K562 (cell line): ENCODE data around the gene SAE1. TPM values are rescaled to one million over a fixed set of nuclear protein-coding genes. Genes with fewer than 3 reads are reported as not detected.
A peak's percentile ranks its signal among the peaks of the same experiment; 100 is the strongest.

ENCODE experiments used
- BRF1 ChIP-seq: IDR thresholded peaks from 3 replicates; pipeline ENCODE4 v1.6.1; 2011; ENCODE audit warnings: borderline replicate concordance, mild to moderate bottlenecking; ENCODE audit not compliant: insufficient read length; ENCODE audit errors: extremely low read depth
- JUN ChIP-seq, 2 experiments: sonication (generic) in 1 of 2; formaldehyde crosslinking in 1 of 2; IDR thresholded peaks; 2 replicates each; pipeline versions ENCODE4 v1.6.1 to v1.8.0; 2012 to 2022; ENCODE audit warnings: borderline replicate concordance in 2 of 2, mild to moderate bottlenecking in 2 of 2, improper control_type of control experiment in 1 of 2, low read depth in 1 of 2, low read length in 1 of 2, missing genetic modification reagents in 1 of 2
- KDM5B ChIP-seq: fragments of 200-600 bp; sonication (generic); IDR thresholded peaks from 2 replicates; pipeline ENCODE4 v1.6.1; 2012; ENCODE audit warnings: low read depth, mild to moderate bottlenecking, moderate library complexity, low read length, control low read depth, inconsistent platforms; ENCODE audit not compliant: insufficient replicate concordance
- KLF1 ChIP-seq: fragments of 450-650 bp; IDR thresholded peaks from 2 replicates; pipeline ENCODE4 v1.6.1; 2016; ENCODE audit warnings: missing genetic modification characterization, missing compliant biosample characterization
- KLF13 ChIP-seq: fragments of 450-650 bp; IDR thresholded peaks from 2 replicates; pipeline ENCODE4 v1.6.1; 2016; ENCODE audit warnings: missing genetic modification characterization, low read depth, mild to moderate bottlenecking, missing compliant biosample characterization, moderate library complexity, borderline replicate concordance
- NCOR1 ChIP-seq: fragments of 450-650 bp; IDR thresholded peaks from 2 replicates; pipeline ENCODE4 v1.6.1; 2016; ENCODE audit warnings: mild to moderate bottlenecking, moderate library complexity
- RB1 ChIP-seq: fragments of 450-650 bp; IDR thresholded peaks from 2 replicates; pipeline ENCODE4 v1.6.1; 2017; ENCODE audit warnings: low read depth, mild to moderate bottlenecking
- SNIP1 ChIP-seq: fragments of 450-650 bp; IDR thresholded peaks from 2 replicates; pipeline ENCODE4 v1.7.1; 2017; ENCODE audit warnings: low read depth, mild to moderate bottlenecking
- TAF1 ChIP-seq: IDR thresholded peaks from 2 replicates; pipeline ENCODE4 v1.6.1; 2011; ENCODE audit warnings: mild to moderate bottlenecking, low read length, moderate library complexity; ENCODE audit not compliant: insufficient read depth, control insufficient read depth, severe bottlenecking; ENCODE audit errors: extremely low read depth
- TCFL5 ChIP-seq: fragments of 250-450 bp; sonication (Bioruptor Pico); conservative IDR thresholded peaks from 2 replicates; pipeline ENCODE4 v1.6.1; 2021; ENCODE audit warnings: mild to moderate bottlenecking, moderate library complexity, matching md5 sums
- ZBTB17 ChIP-seq: fragments of 450-650 bp; formaldehyde crosslinking; IDR thresholded peaks from 2 replicates; pipeline ENCODE4 v1.4.0; 2020; ENCODE audit warnings: mild to moderate bottlenecking
- ZEB2 ChIP-seq: fragments of 450-650 bp; IDR thresholded peaks from 2 replicates; pipeline ENCODE4 v1.6.1; 2016
- ZNF76 ChIP-seq: fragments of 250-450 bp; sonication (Bioruptor Pico); IDR thresholded peaks from 2 replicates; pipeline ENCODE4 v1.4.0; 2020; ENCODE audit warnings: mild to moderate bottlenecking, moderate library complexity, borderline replicate concordance
- polyA plus RNA-seq, 8 experiments: library from polyadenylated mRNA; depleted of rRNA in 4 of 8; stranded (reverse) in 5 of 8; unstranded in 3 of 8; fragments of >200 nt; fragmentation: Nextera tagmentation in 2 of 8; fragmentation: Illumina TruSeq in 1 of 8; extraction: Ambion mirVana in 2 of 8; extraction: Trizol in 1 of 8; gene quantifications; 2 replicates each; pipeline versions ENCODE4 v1.2.1 to v1.2.3, GENCODE V29; 2011 to 2014; ENCODE audit warnings: inconsistent platforms in 1 of 8, missing spikeins in 1 of 8
- total RNA-seq, 7 experiments: library from RNA; depleted of rRNA in 6 of 7; stranded (reverse); fragments of >200 nt in 6 of 7; fragmentation: Illumina TruSeq in 2 of 7; extraction: Trizol in 2 of 7; gene quantifications; 2 replicates each; pipeline versions ENCODE4 v1.2.1 to v1.2.3, GENCODE V29; 2011 to 2021; ENCODE audit warnings: low replicate concordance in 1 of 7
- TF ChIP-seq, protein P1 (sequence below), 2 experiments: fragments of 450-650 bp; conservative IDR thresholded peaks; 2 replicates each; pipeline ENCODE4 v1.6.1; 2017; ENCODE audit warnings: mild to moderate bottlenecking in 2 of 2, moderate library complexity in 2 of 2
- TF ChIP-seq, protein P2 (sequence below), 2 experiments: fragments of 450-650 bp; IDR thresholded peaks; 2 replicates each; pipeline ENCODE4 v1.6.1; 2016
- TF ChIP-seq, protein P3 (sequence below): fragments of 250-450 bp; sonication (Bioruptor Pico); IDR thresholded peaks from 2 replicates; pipeline ENCODE4 v1.8.0; 2021; ENCODE audit warnings: borderline replicate concordance, mild to moderate bottlenecking, moderate library complexity; ENCODE audit not compliant: poor library complexity, severe bottlenecking
- TF ChIP-seq, protein P4 (sequence below): sonication (generic); formaldehyde crosslinking; IDR thresholded peaks from 2 replicates; pipeline ENCODE4 v1.4.0; 2020; ENCODE audit warnings: mild to moderate bottlenecking, missing genetic modification reagents
- TF ChIP-seq, protein P5 (sequence below): fragments of 250-450 bp; sonication (Bioruptor Pico); IDR thresholded peaks from 2 replicates; pipeline ENCODE4 v1.8.0; 2022; ENCODE audit warnings: moderate library complexity, mild to moderate bottlenecking, inconsistent platforms

Gene SAE1
- total and polyA plus RNA-seq, 9 of the 15 experiments (the other 6 are each of a cell fraction or from before 2014, with no cell fraction given), result 82.8 to 299 (median 217) TPM

DNA sequence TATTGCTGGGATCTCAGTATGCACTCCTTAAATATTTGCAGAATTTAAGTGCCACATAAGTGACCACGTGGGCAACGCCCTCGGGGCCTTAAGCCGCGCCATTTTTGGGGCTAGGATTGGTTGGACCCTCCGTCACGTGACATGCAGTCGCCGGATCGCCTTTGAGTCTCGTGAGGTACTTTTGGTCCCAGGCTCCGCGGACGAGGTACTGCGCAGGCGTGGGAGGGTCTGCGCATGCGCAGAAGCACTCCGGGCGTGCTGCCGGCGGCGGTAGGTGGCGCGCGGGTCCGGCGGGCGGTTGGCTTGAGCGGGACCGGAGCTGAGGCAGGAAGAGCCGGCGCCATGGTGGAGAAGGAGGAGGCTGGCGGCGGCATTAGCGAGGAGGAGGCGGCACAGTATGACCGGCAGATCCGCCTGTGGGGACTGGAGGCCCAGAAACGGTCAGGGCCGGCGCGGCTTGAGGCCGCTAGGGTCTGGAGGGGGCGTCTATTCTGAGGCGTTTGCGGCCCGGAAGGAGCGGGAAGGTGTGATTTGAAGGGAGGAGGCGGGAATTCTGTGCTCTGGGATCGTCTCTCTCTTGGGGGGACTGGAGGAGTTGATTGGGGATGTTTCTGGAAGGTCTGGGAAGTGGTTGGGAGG lies at the start of gene SAE1 (continued):
- TF ChIP-seq JUN (IDR thresholded peaks at IDR 0.05; ENCODE audit: borderline replicate concordance, low read depth, low read length) (peak; percentile 37; the same call in 1 of the 2 replicates), JUN (CRISPR knock-in tag; IDR thresholded peaks at IDR 0.05; ENCODE audit: borderline replicate concordance) (no peak; the same call in 1 of the 2 replicates), ZBTB17 (CRISPR knock-in tag) (no peak), TAF1 (peak; percentile 94), SNIP1 (no peak), ZEB2 (0 out of 2 replicates have a peak, but pooled peaks have one; percentile 13), TCFL5 (no peak), ZNF76 (CRISPR knock-in tag) (no peak), KLF1 (tag) (peak; percentile 58; the same call in 1 of the 2 replicates), NCOR1 (no peak), RB1 (peak; percentile 91), KDM5B (no peak), BRF1 (no peak), KLF13 (tag) (peak; percentile 65; the same call in 1 of the 2 replicates)
- TF ChIP-seq, protein P1, sequence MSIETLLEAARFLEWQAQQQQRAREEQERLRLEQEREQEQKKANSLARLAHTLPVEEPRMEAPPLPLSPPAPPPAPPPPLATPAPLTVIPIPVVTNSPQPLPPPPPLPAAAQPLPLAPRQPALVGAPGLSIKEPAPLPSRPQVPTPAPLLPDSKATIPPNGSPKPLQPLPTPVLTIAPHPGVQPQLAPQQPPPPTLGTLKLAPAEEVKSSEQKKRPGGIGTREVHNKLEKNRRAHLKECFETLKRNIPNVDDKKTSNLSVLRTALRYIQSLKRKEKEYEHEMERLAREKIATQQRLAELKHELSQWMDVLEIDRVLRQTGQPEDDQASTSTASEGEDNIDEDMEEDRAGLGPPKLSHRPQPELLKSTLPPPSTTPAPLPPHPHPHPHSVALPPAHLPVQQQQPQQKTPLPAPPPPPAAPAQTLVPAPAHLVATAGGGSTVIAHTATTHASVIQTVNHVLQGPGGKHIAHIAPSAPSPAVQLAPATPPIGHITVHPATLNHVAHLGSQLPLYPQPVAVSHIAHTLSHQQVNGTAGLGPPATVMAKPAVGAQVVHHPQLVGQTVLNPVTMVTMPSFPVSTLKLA (conservative IDR thresholded peaks at IDR 0.05), result peak; percentile 93
- TF ChIP-seq, protein P2, sequence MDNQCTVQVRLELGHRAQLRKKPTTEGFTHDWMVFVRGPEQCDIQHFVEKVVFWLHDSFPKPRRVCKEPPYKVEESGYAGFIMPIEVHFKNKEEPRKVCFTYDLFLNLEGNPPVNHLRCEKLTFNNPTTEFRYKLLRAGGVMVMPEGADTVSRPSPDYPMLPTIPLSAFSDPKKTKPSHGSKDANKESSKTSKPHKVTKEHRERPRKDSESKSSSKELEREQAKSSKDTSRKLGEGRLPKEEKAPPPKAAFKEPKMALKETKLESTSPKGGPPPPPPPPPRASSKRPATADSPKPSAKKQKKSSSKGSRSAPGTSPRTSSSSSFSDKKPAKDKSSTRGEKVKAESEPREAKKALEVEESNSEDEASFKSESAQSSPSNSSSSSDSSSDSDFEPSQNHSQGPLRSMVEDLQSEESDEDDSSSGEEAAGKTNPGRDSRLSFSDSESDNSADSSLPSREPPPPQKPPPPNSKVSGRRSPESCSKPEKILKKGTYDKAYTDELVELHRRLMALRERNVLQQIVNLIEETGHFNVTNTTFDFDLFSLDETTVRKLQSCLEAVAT (IDR thresholded peaks at IDR 0.05), result peak in 1 of 2 experiments; percentile 77; a peak in 1 of 4 replicates
- TF ChIP-seq, protein P3, sequence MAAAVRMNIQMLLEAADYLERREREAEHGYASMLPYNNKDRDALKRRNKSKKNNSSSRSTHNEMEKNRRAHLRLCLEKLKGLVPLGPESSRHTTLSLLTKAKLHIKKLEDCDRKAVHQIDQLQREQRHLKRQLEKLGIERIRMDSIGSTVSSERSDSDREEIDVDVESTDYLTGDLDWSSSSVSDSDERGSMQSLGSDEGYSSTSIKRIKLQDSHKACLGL, result peak; percentile 17
- TF ChIP-seq, protein P4, sequence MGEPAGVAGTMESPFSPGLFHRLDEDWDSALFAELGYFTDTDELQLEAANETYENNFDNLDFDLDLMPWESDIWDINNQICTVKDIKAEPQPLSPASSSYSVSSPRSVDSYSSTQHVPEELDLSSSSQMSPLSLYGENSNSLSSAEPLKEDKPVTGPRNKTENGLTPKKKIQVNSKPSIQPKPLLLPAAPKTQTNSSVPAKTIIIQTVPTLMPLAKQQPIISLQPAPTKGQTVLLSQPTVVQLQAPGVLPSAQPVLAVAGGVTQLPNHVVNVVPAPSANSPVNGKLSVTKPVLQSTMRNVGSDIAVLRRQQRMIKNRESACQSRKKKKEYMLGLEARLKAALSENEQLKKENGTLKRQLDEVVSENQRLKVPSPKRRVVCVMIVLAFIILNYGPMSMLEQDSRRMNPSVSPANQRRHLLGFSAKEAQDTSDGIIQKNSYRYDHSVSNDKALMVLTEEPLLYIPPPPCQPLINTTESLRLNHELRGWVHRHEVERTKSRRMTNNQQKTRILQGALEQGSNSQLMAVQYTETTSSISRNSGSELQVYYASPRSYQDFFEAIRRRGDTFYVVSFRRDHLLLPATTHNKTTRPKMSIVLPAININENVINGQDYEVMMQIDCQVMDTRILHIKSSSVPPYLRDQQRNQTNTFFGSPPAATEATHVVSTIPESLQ (CRISPR knock-in tag), result peak; percentile 61; the same call in 1 of the 2 replicates
- TF ChIP-seq, protein P5, sequence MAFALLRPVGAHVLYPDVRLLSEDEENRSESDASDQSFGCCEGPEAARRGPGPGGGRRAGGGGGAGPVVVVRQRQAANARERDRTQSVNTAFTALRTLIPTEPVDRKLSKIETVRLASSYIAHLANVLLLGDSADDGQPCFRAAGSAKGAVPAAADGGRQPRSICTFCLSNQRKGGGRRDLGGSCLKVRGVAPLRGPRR (CRISPR knock-in tag), result peak; percentile 48; the same call in 1 of the 2 replicates
